ENCODE measurements around the gene SETD1B.

Gene SETD1B

DNA sequence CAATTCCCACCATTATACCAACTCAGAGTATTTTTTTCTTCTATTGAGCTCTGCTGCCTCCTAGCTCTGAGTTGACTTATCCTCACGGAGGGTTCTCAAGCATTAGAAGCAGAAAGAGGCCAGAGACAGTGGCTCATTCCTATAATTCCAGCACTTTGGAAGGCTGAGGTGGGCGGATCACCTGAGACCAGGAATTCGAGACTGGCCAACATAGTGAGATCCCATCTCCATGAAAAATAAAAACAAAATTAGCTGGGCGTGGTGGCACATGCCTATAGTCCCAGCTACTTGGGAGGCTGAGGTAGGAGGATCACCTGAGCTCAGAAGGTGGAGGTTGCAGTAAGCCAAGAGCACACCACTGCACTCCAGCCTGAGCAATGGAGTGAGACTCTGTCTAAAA, 33.9 kb downstream of the SETD1B start:
- no peaks in the 10 kb centered on the region for H3K79me2 ChIP-seq (ENCODE audit: low read length)
- no peak overlapping the region for H3K27ac ChIP-seq (ENCODE audit: low read length)
- no peak for DNase-seq
- no peak overlapping the region for H3K9ac ChIP-seq (ENCODE audit: low read length)
- H3K9me3 ChIP-seq (replicated peaks; ENCODE audit: insufficient read depth, low read length), result no peaks in the 10 kb centered on the region
- H3K4me1 ChIP-seq (ENCODE audit: low read length), result no peaks in the 10 kb centered on the region
- H3K27me3 ChIP-seq (replicated peaks; ENCODE audit: insufficient read depth, low read length), result no peaks in the 10 kb centered on the region
- TF ChIP-seq, protein P1, sequence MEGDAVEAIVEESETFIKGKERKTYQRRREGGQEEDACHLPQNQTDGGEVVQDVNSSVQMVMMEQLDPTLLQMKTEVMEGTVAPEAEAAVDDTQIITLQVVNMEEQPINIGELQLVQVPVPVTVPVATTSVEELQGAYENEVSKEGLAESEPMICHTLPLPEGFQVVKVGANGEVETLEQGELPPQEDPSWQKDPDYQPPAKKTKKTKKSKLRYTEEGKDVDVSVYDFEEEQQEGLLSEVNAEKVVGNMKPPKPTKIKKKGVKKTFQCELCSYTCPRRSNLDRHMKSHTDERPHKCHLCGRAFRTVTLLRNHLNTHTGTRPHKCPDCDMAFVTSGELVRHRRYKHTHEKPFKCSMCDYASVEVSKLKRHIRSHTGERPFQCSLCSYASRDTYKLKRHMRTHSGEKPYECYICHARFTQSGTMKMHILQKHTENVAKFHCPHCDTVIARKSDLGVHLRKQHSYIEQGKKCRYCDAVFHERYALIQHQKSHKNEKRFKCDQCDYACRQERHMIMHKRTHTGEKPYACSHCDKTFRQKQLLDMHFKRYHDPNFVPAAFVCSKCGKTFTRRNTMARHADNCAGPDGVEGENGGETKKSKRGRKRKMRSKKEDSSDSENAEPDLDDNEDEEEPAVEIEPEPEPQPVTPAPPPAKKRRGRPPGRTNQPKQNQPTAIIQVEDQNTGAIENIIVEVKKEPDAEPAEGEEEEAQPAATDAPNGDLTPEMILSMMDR (IDR thresholded peaks at IDR 0.05; ENCODE audit: low read length), result no peak
- TF ChIP-seq EZH2phosphoT487 (IDR thresholded peaks at IDR 0.05; ENCODE audit: low read length) (no peak), EZH2 (optimal IDR thresholded peaks at IDR 0.05; ENCODE audit: low read depth, low read length) (no peak)
- H4K20me1 ChIP-seq (ENCODE audit: insufficient read depth, low read length), result no peaks in the 10 kb centered on the region
- H3F3A ChIP-seq (ENCODE audit: insufficient read depth, low read length), result no peaks in the 10 kb centered on the region
- H2AFZ ChIP-seq (ENCODE audit: low read length), result no peak overlapping the region
- no peaks in the 10 kb centered on the region for H3K36me3 ChIP-seq (replicated peaks; ENCODE audit: insufficient read depth, low read length)
- no peaks in the 10 kb centered on the region for H3K9me2 ChIP-seq (replicated peaks; ENCODE audit: insufficient read depth, low read length)
- H3K4me3 ChIP-seq (ENCODE audit: low read length), result no peak overlapping the region
- no peak overlapping the region for H3K4me2 ChIP-seq (ENCODE audit: low read depth, low read length)

DNA sequence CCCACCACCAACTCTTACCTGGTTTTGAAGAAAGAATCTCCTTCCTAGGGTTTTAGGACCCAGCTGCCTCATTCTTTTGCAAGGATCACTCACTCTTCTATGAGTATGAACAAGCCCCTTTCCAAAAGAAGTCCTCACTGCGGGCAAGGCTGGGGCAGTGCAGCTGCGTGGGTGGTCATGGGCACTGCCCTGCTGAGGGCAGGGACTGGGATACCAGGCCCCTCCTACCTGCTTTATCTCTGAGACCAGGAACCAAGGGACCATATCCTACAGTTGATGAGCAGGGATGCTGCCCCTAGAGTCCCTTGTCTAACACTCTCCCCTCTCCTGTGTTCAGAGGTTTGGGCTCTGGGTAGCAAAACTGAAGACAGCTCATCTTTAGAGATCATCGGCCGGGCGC, 34.3 kb downstream of the SETD1B start:
- no peaks in the 10 kb centered on the region for H3K9me3 ChIP-seq (replicated peaks; ENCODE audit: insufficient read depth, low read length)
- H3K27ac ChIP-seq (ENCODE audit: low read length), result no peak overlapping the region
- H3K9ac ChIP-seq (ENCODE audit: low read length), result no peak overlapping the region
- no peaks in the 10 kb centered on the region for H3K4me1 ChIP-seq (ENCODE audit: low read length)
- H3K9me2 ChIP-seq (replicated peaks; ENCODE audit: insufficient read depth, low read length), result no peaks in the 10 kb centered on the region
- TF ChIP-seq EZH2 (optimal IDR thresholded peaks at IDR 0.05; ENCODE audit: low read depth, low read length), result no peak
- TF ChIP-seq EZH2phosphoT487 (IDR thresholded peaks at IDR 0.05; ENCODE audit: low read length), result no peak
- TF ChIP-seq, protein P1 (IDR thresholded peaks at IDR 0.05; ENCODE audit: low read length), result no peak
- no peaks in the 10 kb centered on the region for H3F3A ChIP-seq (ENCODE audit: insufficient read depth, low read length)
- no peak overlapping the region for H3K4me3 ChIP-seq (ENCODE audit: low read length)
- no peaks in the 10 kb centered on the region for H3K27me3 ChIP-seq (replicated peaks; ENCODE audit: insufficient read depth, low read length)
- H3K79me2 ChIP-seq (ENCODE audit: low read length), result no peaks in the 10 kb centered on the region
- H3K36me3 ChIP-seq (replicated peaks; ENCODE audit: insufficient read depth, low read length), result no peaks in the 10 kb centered on the region
- H3K4me2 ChIP-seq (ENCODE audit: low read depth, low read length), result no peak overlapping the region
- H2AFZ ChIP-seq (ENCODE audit: low read length), result no peak overlapping the region
- no peaks in the 10 kb centered on the region for H4K20me1 ChIP-seq (ENCODE audit: insufficient read depth, low read length)
- DNase-seq, result no peak

DNA sequence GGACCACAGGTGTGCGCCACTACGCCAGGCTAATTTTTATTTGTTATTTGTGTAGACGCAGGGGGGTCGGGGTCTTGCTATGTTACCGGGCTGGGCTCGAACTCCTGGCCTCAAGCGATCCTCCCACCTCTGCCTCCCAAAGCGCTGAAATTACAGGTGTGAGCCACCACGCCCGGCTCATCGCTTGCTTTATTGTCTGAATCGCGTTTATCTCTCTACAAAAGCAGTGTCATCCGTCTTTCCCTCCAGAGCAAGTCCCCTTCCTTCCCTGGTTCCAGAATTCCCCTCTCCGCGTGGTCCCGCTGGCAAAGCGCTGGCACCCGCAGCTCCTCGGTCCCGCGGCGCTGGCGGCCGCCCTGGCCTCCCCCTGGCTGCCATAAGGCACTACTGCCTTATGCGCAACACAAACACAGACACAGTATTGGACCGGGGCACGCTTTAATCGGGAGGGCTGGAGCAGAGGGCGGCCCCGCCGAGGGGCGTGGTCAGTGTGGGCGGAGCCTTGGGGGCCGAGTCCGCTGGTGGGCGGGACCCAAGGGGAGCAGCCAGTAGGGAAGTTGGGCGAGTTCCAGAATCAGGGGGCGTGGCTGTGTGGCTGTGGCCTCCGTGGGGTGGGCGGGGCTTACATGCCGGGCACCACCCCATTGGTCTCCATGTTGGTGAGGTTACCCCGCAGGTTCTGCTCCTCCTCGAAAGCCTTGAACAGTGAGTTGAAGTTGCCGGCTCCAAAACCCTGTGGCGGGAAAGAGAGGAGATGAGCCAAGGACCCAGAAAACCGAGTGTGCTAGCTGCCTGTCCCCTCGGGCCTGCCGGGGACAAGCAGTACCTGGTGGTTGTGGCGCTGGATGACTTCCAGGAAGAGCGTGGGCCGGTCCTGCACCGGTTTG, 35.5 kb downstream of the SETD1B start:
- H3K4me1 ChIP-seq (ENCODE audit: low read length), result no peaks in the 10 kb centered on the region
- H3K79me2 ChIP-seq (ENCODE audit: low read length), result no peaks in the 10 kb centered on the region
- no peaks in the 10 kb centered on the region for H3K9me2 ChIP-seq (replicated peaks; ENCODE audit: insufficient read depth, low read length)
- H3K9ac ChIP-seq (ENCODE audit: low read length), result peak overlapping the region; percentile 52; the same call in 1 of the 2 replicates
- H3K4me2 ChIP-seq (ENCODE audit: low read depth, low read length), result peak overlapping the region; percentile 77
- H4K20me1 ChIP-seq (ENCODE audit: insufficient read depth, low read length), result no peaks in the 10 kb centered on the region
- H3K9me3 ChIP-seq (replicated peaks; ENCODE audit: insufficient read depth, low read length), result no peaks in the 10 kb centered on the region
- H2AFZ ChIP-seq (ENCODE audit: low read length), result peak overlapping the region; percentile 63; the same call in 1 of the 2 replicates
- no peaks in the 10 kb centered on the region for H3K36me3 ChIP-seq (replicated peaks; ENCODE audit: insufficient read depth, low read length)
- TF ChIP-seq, protein P1 (IDR thresholded peaks at IDR 0.05; ENCODE audit: low read length), result peak; percentile 22
- TF ChIP-seq EZH2phosphoT487 (IDR thresholded peaks at IDR 0.05; ENCODE audit: low read length), result no peak
- no peaks in the 10 kb centered on the region for H3F3A ChIP-seq (ENCODE audit: insufficient read depth, low read length)
- no peak overlapping the region for H3K27ac ChIP-seq (ENCODE audit: low read length)
- DNase-seq, result peak; percentile 91
- H3K4me3 ChIP-seq (ENCODE audit: low read length), result peak overlapping the region; percentile 71
- H3K27me3 ChIP-seq (replicated peaks; ENCODE audit: insufficient read depth, low read length), result no peaks in the 10 kb centered on the region
